Body of pancreas (tissue), 4 donors: ENCODE measurements around the gene TTC28.

ENCODE experiments used
- CTCF ChIP-seq, 7 experiments: fragments of 450-650 bp in 4 of 7; fragments of 200-600 bp in 3 of 7; sonication (generic) in 3 of 7; IDR thresholded peaks; one replicate each; pipeline ENCODE4 v1.5.1; 2016 to 2019; ENCODE audit warnings: antibody characterized with exemption in 7 of 7
- POLR2A ChIP-seq, 3 donors: fragments of 450-650 bp; IDR thresholded peaks; one replicate each; pipeline ENCODE4 v1.6.1; 2016; ENCODE audit warnings: antibody characterized with exemption in 3 of 3, mild to moderate bottlenecking in 2 of 3

DNA sequence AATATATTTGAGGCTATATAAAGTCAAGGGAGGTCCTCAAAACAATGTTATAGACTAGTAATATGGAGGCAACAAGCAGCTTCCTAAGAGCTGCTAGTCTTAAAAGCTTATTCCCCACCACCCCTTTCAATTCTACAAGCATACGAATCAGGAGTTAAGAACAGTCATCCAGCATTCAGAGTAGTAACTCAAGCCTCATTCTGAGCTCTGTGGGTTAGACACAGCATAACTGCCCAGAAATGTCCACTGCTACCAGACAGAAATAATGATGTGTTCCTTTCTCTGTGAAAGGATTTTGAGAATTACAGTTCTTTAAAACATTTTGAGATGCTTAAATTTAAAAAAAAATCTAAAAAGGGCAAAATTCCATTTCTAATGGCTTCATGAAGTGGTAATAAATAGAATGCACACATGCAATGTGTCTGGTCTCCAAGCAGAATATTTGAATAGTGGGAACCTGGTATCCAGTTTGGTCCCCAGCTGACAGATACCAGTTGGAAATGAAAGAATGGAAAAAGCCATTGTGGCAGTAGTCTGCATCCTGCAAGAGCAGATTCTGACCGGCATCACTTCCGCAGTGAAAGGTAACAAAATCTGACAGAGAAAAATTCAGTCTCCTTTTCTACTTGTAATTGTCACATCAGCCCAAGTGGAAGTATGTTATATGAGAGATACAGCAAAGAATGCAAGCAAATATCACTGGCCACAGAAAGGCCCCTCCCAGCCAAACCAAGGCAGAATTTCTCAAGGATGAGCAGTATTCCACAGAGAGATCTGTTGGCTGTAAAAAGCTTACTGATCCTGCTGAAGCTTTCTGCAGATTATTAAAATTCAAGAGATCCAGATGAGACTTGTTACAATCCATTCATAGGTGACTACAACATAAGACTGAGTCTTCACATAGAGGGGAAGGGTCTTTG is 449.8 kb downstream of the TTC28 start:
- no peak for TF ChIP-seq CTCF (IDR thresholded peaks at IDR 0.05)
- no peak for TF ChIP-seq POLR2A (IDR thresholded peaks at IDR 0.05)
